ENCODE results near the gene NXPE1. TPM values are rescaled to one million over a fixed set of nuclear protein-coding genes. Genes with fewer than 3 reads are reported as not detected.

Gene NXPE1
- total RNA-seq, 4 donors from 2014 or later = not detected

- no CpG with 5 or more reads among the region's 1 CpG for WGBS, 2 donors (ENCODE audit: low coverage in 1 of 2)
- no peak for ATAC-seq
- TF ChIP-seq CTCF (IDR thresholded peaks at IDR 0.05) = no peak
- no peak for TF ChIP-seq EP300 (IDR thresholded peaks at IDR 0.05)
- H3K27ac ChIP-seq = no peak overlapping the region
- no peak overlapping the region for H3K4me3 ChIP-seq
- H3K4me1 ChIP-seq = no peaks in the 10 kb centered on the region
- H3K27me3 ChIP-seq = no peaks in the 10 kb centered on the region
- no peaks in the 10 kb centered on the region for H3K36me3 ChIP-seq
- H3K9me3 ChIP-seq = peaks cover 0 to 15% (median 0%) of the 10 kb centered on the region in 3 donors
Observed at GRCh38 chr11:114571712-114572111, 12.0 kb upstream of the NXPE1 start.

- no peak for TF ChIP-seq EP300 (IDR thresholded peaks at IDR 0.05)
- no peak for TF ChIP-seq POLR2AphosphoS5 (IDR thresholded peaks at IDR 0.05)
- TF ChIP-seq CTCF (IDR thresholded peaks at IDR 0.05) = no peak
- TF ChIP-seq POLR2A (IDR thresholded peaks at IDR 0.05) = no peak
- Histone ChIP-seq H3K36me3 (no peaks in the 10 kb centered on the region), H3K27ac (no peak overlapping the region), H3K27me3 (no peaks in the 10 kb centered on the region), H3K9me3 (peaks cover 0 to under 1% (median 0%) of the 10 kb centered on the region in 3 donors), H3K4me1 (no peaks in the 10 kb centered on the region), H3K4me3 (no peak overlapping the region)
- no peak for ATAC-seq
- WGBS, 2 donors (ENCODE audit: low coverage in 1 of 2) = 75 to 92% methylated on average over 2 to 3 of the region's 3 CpGs
Observed at GRCh38 chr11:114569801-114570200, 10.1 kb upstream of the NXPE1 start.

GRCh38 chr11:114566276-114566675 lies 6.6 kb upstream of the NXPE1 start:
- 30 to 66% methylated on average over 2 of the region's 2 CpGs for WGBS, 2 donors (ENCODE audit: low coverage in 1 of 2)
- Histone ChIP-seq H3K27me3 (no peaks in the 10 kb centered on the region), H3K4me3 (no peak overlapping the region), H3K4me1 (no peaks in the 10 kb centered on the region), H3K27ac (no peak overlapping the region), H3K9me3 (no peaks in the 10 kb centered on the region), H3K36me3 (no peaks in the 10 kb centered on the region)
- no peak for TF ChIP-seq CTCF (IDR thresholded peaks at IDR 0.05)
- no peak for TF ChIP-seq POLR2AphosphoS5 (IDR thresholded peaks at IDR 0.05)
- no peak for TF ChIP-seq EP300 (IDR thresholded peaks at IDR 0.05)
- TF ChIP-seq POLR2A (IDR thresholded peaks at IDR 0.05) = no peak
- ATAC-seq = no peak

- Histone ChIP-seq H3K36me3 (no peaks in the 10 kb centered on the region), H3K4me1 (no peaks in the 10 kb centered on the region), H3K9me3 (no peaks in the 10 kb centered on the region), H3K27ac (no peak overlapping the region), H3K4me3 (no peak overlapping the region), H3K27me3 (no peaks in the 10 kb centered on the region)
- TF ChIP-seq CTCF (IDR thresholded peaks at IDR 0.05) = no peak
- no peak for TF ChIP-seq EP300 (IDR thresholded peaks at IDR 0.05)
- no peak for TF ChIP-seq POLR2A (IDR thresholded peaks at IDR 0.05)
- TF ChIP-seq POLR2AphosphoS5 (IDR thresholded peaks at IDR 0.05) = no peak
- 25 to 33% methylated on average over 1 of the region's 1 CpG for WGBS, 2 donors (ENCODE audit: low coverage in 1 of 2)
- no peak for ATAC-seq
Observed at GRCh38 chr11:114564831-114565230, 5.2 kb upstream of the NXPE1 start.

- Histone ChIP-seq H3K9me3 (no peaks in the 10 kb centered on the region), H3K36me3 (no peaks in the 10 kb centered on the region), H3K4me1 (no peaks in the 10 kb centered on the region), H3K27ac (no peak overlapping the region), H3K4me3 (no peak overlapping the region), H3K27me3 (no peaks in the 10 kb centered on the region)
- TF ChIP-seq POLR2AphosphoS5 (IDR thresholded peaks at IDR 0.05) (no peak), CTCF (IDR thresholded peaks at IDR 0.05) (no peak), POLR2A (IDR thresholded peaks at IDR 0.05) (no peak), EP300 (IDR thresholded peaks at IDR 0.05) (no peak)
- ATAC-seq = no peak
- 40 to 80% methylated on average over 1 to 2 of the region's 2 CpGs for WGBS, 2 donors (ENCODE audit: low coverage in 1 of 2)
Observed at GRCh38 chr11:114563077-114563476, 3.4 kb upstream of the NXPE1 start.
